Esophagus mucosa (tissue), 1 donor: Measurements from ENCODE around the gene PRKN. TPM values are rescaled to one million over a fixed set of nuclear protein-coding genes. Genes with fewer than 3 reads are reported as not detected.

Experiments
- ATAC-seq: fragments of 200-7000 bp; cut with Tn5 transposase; one replicate; pipeline ENCODE4 v1.9.1; 2020
- total RNA-seq: library from RNA; stranded (reverse); gene quantifications from one replicate; pipeline ENCODE4 v1.2.4, GENCODE V29; 2023
- donor health status: DM: yes; HTN: yes; CAD: no.

The PRKN gene
- total RNA-seq, 1 donor from 2014 or later: 2.4 TPM

DNA sequence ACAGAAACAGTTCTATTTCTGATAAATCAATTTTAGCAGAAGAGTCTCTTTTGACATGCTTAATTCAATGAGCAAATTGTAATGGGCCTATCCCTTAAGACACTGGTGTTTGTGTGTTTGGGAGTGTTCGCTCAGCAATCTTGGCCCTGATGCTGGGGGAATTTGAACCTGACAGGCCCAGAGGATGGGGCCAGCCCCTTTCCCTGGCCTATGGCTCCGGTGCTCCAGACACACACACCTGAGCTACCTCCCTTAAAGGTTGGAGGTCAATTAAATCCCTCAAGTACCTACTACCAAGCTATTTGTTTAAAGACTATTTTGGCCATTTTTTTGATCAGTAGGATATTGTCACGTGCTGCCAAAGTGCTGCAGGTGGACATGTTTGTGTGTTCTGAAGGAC is 549.3 kb downstream of the PRKN start:
- no peak for ATAC-seq

- ATAC-seq: no peak
Measured at GRCh38 chr6:162177746-162178145, 549.8 kb downstream of the PRKN start.

- ATAC-seq: no peak
Measured at GRCh38 chr6:162173466-162173865, 554.1 kb downstream of the PRKN start.

GRCh38 chr6:162165479-162165878 is 562.1 kb downstream of the PRKN start:
- ATAC-seq: no peak

DNA sequence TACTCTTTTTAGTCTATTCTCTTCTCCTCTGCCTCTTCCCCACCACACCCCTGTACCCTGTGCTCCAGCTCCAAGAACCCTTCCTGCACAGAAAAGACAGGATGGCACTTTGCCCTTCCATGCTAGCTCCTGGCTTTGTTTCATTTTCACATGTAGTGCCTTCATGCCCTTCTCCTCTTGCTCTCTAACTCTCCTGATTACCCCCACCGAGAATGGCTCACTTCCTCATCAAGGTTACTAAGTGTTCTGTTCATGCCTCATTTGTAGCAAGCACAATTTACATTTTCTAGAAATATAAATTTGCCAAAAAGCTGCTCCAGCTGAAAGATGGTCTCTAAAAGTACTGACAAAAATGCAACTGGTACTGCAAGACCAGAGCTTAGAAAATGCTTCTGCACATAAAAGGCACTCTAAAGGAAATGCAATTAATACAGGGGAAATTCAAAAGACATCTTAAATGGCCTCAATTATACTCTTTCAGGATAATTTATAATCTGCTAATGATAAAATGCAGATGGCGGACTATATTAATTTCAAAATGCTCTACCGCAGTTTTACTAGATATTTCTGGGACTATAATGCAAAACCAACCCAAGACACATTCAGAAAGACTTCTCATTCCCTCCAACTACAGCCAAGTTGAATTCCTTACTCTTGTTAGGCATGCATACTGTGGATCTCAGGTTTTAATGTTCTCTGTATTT is 570.2 kb downstream of the PRKN start:
- no peak for ATAC-seq

DNA sequence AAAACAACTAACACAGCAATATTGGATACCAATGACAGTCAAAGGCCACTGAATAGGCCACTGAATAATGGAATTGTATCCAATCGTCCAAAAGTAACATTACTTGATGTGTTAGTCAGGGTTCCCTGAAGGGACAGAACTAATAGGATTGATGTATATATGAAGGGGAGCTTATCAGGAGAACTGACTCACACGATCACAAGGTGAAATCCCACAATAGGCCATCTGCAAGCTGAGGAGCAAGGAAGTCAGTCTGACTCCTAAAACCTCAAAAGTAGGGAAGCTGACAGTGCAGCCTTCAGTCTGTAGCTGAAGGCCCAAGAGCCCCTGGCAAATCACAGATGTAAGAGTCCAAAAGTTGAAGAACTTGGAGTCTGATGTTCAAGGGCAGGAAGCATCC is 571.4 kb downstream of the PRKN start:
- ATAC-seq: no peak

DNA sequence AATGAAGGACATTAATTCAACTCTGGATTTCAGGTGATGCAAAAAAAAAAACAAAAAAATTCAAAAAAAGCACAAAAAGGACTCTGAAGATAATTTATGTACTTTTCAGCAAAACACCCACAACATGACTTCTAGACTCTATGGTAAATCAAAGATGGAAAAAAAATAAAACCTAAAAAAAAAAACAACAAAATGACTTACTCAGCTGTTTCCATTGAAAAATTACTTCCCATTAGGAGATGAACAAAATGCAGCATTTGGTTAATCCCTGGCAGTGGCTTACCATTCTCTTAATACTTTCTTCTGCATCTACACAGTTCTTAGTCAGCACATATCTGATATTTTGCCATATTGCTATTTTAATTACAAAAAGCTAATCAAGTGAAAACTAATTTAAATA is 572.6 kb downstream of the PRKN start:
- no peak for ATAC-seq

GRCh38 chr6:162154001-162154400 is 573.6 kb downstream of the PRKN start:
- ATAC-seq: no peak

GRCh38 chr6:162153120-162153519 is 574.4 kb downstream of the PRKN start:
- ATAC-seq: no peak

DNA sequence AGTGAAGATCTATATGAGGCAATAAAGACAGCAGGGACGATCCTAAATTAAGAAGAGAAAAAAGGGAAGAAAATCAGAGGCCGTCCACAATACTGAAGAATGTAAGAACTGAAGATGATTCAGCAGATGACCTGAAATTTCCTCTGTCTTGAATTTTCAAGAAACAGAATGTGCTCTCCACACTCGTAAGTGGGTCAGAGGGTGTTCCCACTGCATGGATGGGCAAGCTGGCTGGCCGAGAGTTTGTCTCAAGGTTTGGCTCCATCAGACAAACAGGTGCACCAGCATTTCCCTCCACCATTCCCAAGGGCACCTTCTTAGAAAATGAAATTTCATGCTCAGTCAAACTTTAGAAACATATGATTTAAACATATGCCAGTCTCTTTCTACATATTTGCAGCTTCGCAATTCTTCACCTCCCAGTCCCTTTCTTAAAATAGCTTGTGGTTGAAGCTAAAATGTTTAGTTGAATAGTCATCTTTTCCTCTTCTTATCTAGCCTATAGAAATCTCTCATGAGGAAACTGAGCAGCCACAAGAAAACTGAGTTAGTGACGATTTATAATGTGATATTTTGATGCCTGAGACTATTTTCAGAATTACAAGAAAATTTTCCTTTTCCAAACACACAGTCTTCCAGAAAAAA is 576.4 kb downstream of the PRKN start:
- no peak for ATAC-seq

DNA sequence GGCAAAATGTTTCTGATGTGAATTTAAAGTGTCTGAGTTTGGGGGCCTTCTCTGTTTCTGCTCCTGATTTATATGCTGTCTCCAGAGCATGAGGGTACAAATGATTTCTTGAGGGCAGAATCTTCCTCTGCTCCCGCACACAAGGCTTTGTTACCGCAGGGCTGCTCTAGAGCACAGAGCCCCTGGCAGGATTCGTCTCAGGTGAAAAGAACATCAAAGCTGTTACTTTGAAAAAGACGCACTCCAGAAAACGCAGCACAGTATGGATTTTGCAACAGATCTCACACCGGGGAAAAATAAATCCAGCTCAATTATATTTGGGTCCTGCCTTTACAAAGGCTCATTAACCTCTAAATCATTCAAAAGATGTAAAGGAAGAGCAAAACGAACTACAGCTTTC is 577.3 kb downstream of the PRKN start:
- no peak for ATAC-seq

DNA sequence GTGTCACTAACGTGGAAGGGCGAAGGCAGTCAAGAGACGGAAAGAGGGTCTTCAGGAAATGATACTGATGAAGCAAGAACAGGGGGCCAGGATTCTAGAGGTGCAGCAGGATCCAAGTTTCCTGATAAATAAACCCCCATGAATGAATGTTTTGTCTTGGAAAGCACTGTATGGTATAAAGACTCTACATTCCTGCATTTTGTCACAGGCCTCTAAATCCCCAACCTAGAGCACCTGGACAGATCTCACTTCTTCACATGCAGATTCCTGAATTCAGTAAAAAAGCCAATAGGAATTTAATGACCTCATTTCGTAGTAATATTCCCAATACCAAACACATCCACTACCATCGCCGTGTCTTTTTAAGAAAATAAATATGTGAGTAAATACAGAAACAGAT is 577.8 kb downstream of the PRKN start:
- no peak for ATAC-seq

- ATAC-seq: no peak
Measured at GRCh38 chr6:162147805-162148204, 579.8 kb downstream of the PRKN start.

- no peak for ATAC-seq
Measured at GRCh38 chr6:162147281-162147680, 580.3 kb downstream of the PRKN start.

DNA sequence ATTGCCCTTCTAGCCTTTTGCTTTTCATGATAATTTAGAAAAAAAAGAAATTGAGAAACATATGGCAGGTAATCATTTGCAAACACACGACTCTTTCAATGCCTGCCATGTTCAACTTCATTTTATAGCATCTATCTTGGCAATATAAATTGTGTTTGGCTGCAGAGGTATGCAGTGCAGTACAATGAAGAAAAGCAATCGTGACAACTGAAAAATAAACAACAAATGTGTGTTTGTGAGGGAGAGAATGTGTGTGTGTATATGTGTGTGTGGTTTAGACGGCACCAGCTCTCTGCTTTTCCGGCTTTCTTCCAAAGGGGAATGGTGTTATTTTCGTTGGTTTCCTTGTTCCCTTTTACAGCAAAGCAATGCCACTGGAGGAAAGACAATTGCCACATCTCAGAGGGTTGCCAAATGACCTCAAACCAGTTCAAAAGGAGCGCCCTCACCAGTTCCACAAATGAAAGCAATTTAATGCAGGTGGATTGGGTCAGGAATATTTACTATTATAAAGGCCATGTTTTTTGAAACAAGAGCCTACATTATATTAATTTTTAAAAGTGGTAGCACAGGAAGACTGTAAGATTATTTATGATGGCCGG is 587.2 kb downstream of the PRKN start:
- ATAC-seq: no peak

DNA sequence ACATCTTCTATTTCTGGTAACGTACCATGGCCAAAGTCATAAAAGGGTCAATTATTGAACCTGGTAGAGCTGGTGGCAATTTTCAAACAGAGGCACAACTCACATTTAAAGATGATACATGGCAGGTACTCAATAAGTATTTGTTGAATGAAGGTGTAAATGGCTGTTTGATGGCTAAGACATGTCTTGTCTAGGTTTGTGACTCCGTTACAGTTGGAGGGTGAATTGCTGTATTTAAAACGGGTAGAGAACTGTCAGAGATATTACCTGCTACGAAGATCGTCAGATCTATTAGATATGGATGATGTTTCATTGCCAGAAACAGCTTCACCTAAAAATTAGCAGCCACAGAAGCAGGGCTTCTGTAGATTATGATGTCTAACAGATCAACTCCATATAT is 601.9 kb downstream of the PRKN start:
- ATAC-seq: no peak

- ATAC-seq: no peak
Measured at GRCh38 chr6:162124710-162125435, 602.7 kb downstream of the PRKN start.

- no peak for ATAC-seq
Measured at GRCh38 chr6:162123797-162124196, 603.8 kb downstream of the PRKN start.

GRCh38 chr6:162119341-162119740 is 608.2 kb downstream of the PRKN start:
- no peak for ATAC-seq

DNA sequence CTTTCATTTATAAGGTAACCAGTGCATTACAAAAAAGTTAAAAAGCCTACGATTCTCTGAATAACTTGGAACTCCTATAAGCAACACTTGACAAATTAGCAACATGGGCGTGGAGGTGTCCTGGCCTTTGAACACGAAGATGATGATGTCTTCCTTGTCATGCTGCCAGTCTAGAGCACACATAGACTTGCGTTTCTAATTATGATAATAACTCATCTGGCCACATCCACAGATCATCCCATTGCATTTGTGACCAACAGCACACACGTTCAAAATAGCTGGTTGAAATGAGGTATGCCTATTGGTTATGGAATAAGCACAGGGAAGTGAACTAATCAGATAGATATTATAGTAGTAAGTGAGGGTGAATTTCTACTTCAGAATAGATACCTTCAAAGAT is 608.9 kb downstream of the PRKN start:
- no peak for ATAC-seq

GRCh38 chr6:162116902-162117525 is 610.6 kb downstream of the PRKN start:
- ATAC-seq: no peak

GRCh38 chr6:162109480-162110050 is 618.0 kb downstream of the PRKN start:
- ATAC-seq: peak; percentile 93

DNA sequence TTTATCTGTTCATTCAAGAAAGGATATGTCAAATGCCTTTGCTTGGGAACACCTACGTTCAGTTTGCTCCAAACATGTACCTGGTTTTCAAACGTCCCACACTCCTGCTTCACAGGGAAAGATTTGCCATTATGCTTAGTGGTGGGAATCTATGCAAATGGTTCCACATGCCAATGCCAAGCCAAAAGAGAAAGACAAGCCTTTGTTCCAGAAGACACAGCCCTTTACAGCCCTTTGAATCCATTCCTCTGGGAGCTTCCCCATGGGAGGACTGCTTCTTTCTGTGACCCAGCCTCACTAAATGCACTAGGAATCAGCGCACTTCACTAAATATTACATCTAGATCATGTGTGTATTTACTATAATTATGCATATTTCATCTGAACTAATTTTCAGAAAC is 619.5 kb downstream of the PRKN start:
- no peak for ATAC-seq
